ENCODE data around the gene ARL4A.

GRCh38 chr7:12715372-12716133 is 28.1 kb downstream of the ARL4A start:
- TF ChIP-seq CTCF (conservative IDR thresholded peaks at IDR 0.05; ENCODE audit: low read length): no peak
- TF ChIP-seq EZH2phosphoT487 (IDR thresholded peaks at IDR 0.05; ENCODE audit: borderline replicate concordance): no peak

Data from Loucy (cell line).